Common myeloid progenitor, CD34-positive (primary cell): ENCODE data around the gene ASIC1.

Experiments used
- CTCF ChIA-PET: fragments of 350-600 bp; sonication (Branson Sonifier 250); formaldehyde crosslinking; loops from one replicate; lab custom pipeline; 2021; ENCODE audit warnings: antibody characterized with exemption; lab: Charles Lee
- POLR2A ChIA-PET: fragments of 350-600 bp; sonication (Branson Sonifier 250); formaldehyde crosslinking; loops from one replicate; lab custom pipeline; 2021; ENCODE audit warnings: antibody characterized with exemption; lab: Charles Lee
- DNase-seq, 3 donors: peaks; one replicate each; pipeline versions ENCODE4 v3.0.0 to v3.0.0-alpha.2; 2013
- H3K27ac ChIP-seq, 2 experiments: 1 replicate in 1 of 2; 2 replicates in 1 of 2; pipeline ENCODE4 v1.7.0; 2013; ENCODE audit warnings: inconsistent platforms in 2 of 2, low read length in 2 of 2, mild to moderate bottlenecking in 2 of 2, low read depth in 1 of 2, moderate library complexity in 1 of 2; ENCODE audit not compliant: severe bottlenecking in 2 of 2, insufficient read depth in 1 of 2, poor library complexity in 1 of 2
- H3K27me3 ChIP-seq, 5 experiments: replicated peaks in 2 of 5; 1 replicate in 3 of 5; 2 replicates in 2 of 5; pipeline versions ENCODE4 v1.6.1 to v1.7.0; 2013; ENCODE audit warnings: low read length in 4 of 5, mild to moderate bottlenecking in 2 of 5, moderate library complexity in 2 of 5, inconsistent platforms in 1 of 5; ENCODE audit not compliant: insufficient read depth in 5 of 5, control insufficient read depth in 4 of 5
- H3K36me3 ChIP-seq, 4 experiments: 1 replicate in 2 of 4; 2 replicates in 2 of 4; pipeline versions ENCODE4 v1.6.1 to v1.7.0; 2013; ENCODE audit warnings: low read length in 3 of 4, control low read depth in 1 of 4, mild to moderate bottlenecking in 1 of 4; ENCODE audit not compliant: control insufficient read depth in 4 of 4, insufficient read depth in 4 of 4
- H3K4me1 ChIP-seq, 4 experiments: 1 replicate in 3 of 4; 2 replicates in 1 of 4; pipeline versions ENCODE4 v1.6.1 to v1.7.1; 2013; ENCODE audit warnings: low read length in 3 of 4, mild to moderate bottlenecking in 3 of 4, control low read depth in 1 of 4, inconsistent platforms in 1 of 4, moderate library complexity in 1 of 4; ENCODE audit not compliant: control insufficient read depth in 4 of 4, insufficient read depth in 4 of 4; ENCODE audit errors: control extremely low read depth in 1 of 4
- H3K4me3 ChIP-seq, 7 experiments: 1 replicate in 4 of 7; 2 replicates in 3 of 7; pipeline versions ENCODE4 v1.5.1 to v1.7.0; 2013; ENCODE audit warnings: mild to moderate bottlenecking in 7 of 7, low read length in 6 of 7, moderate library complexity in 6 of 7, inconsistent platforms in 2 of 7, low read depth in 2 of 7, control low read depth in 1 of 7; ENCODE audit not compliant: insufficient read depth in 4 of 7, control insufficient read depth in 1 of 7; ENCODE audit errors: extremely low read depth in 1 of 7
- H3K9me3 ChIP-seq, 5 experiments: 1 replicate in 4 of 5; 2 replicates in 1 of 5; pipeline versions ENCODE4 v1.6.1 to v1.7.1; 2013; ENCODE audit warnings: low read length in 4 of 5, mild to moderate bottlenecking in 2 of 5, inconsistent platforms in 1 of 5, low read depth in 1 of 5, moderate library complexity in 1 of 5; ENCODE audit not compliant: control insufficient read depth in 4 of 5, insufficient read depth in 2 of 5; ENCODE audit errors: control extremely low read depth in 1 of 5
- WGBS: methylation state at CpG from one replicate; pipeline ENCODE4 v1.1.5; 2013; ENCODE audit not compliant: insufficient coverage; 5-methylcytosine and 5-hydroxymethylcytosine counted together

Gene ASIC1

GRCh38 chr12:50039151-50039835 lies 18.1 kb upstream of the ASIC1 start:
- H3K9me3 ChIP-seq, result no peaks in the 10 kb centered on the region
- ChIA-PET CTCF (interaction anchor here (0.7 to 17.7 kb wide), 24 partner anchors 8 to 171 kb away, joined by 3 to 269 read pairs (median 6); partner anchors contain the start of genes ASIC1 and RACGAP1), POLR2A (no interaction called here)
- H3K36me3 ChIP-seq, result no peaks in the 10 kb centered on the region
- peaks cover 0 to 7% (median 0%) of the 10 kb centered on the region in 4 experiments for H3K4me1 ChIP-seq
- DNase-seq, result peak; percentile 80 to 87 (median 82)
- WGBS, result 40% methylated on average over 5 of the region's 9 CpGs
- peaks cover 0 to 5% (median 0%) of the 10 kb centered on the region in 5 experiments for H3K27me3 ChIP-seq
- no peak overlapping the region for H3K4me3 ChIP-seq
- H3K27ac ChIP-seq, result no peak overlapping the region

GRCh38 chr12:50040657-50041056 lies 16.7 kb upstream of the ASIC1 start:
- ChIA-PET CTCF (interaction anchor here (1.1 to 17.7 kb wide), 10 partner anchors 10 to 167 kb away, joined by 3 to 269 read pairs (median 14); partner anchors contain the start of genes ASIC1 and RACGAP1), POLR2A (no interaction called here)
- Histone ChIP-seq H3K4me1 (peaks cover 0 to 4% (median 0%) of the 10 kb centered on the region in 4 experiments), H3K27ac (no peak overlapping the region), H3K9me3 (no peaks in the 10 kb centered on the region), H3K4me3 (no peak overlapping the region), H3K36me3 (no peaks in the 10 kb centered on the region), H3K27me3 (peaks cover 0 to 5% (median 0%) of the 10 kb centered on the region in 5 experiments)
- WGBS, result 95% methylated on average over 3 of the region's 4 CpGs
- DNase-seq, result no peak

- 96% methylated on average over 13 of the region's 15 CpGs for WGBS
- peaks cover 0 to 5% (median 0%) of the 10 kb centered on the region in 5 experiments for H3K27me3 ChIP-seq
- H3K27ac ChIP-seq, result no peak overlapping the region
- H3K4me1 ChIP-seq, result peaks cover 0 to 4% (median 0%) of the 10 kb centered on the region in 4 experiments
- H3K4me3 ChIP-seq, result no peak overlapping the region
- ChIA-PET POLR2A (no interaction called here), CTCF (interaction anchor here (1.1 to 17.7 kb wide), 6 partner anchors 9 to 73 kb away, joined by 3 to 269 read pairs (median 72); partner anchors contain the start of gene ASIC1)
- no peak for DNase-seq
- H3K36me3 ChIP-seq, result no peaks in the 10 kb centered on the region
- no peaks in the 10 kb centered on the region for H3K9me3 ChIP-seq
Measured at GRCh38 chr12:50041062-50041860, 16.1 kb upstream of the ASIC1 start.

- WGBS, result 100% methylated on average over 2 of the region's 5 CpGs
- POLR2A ChIA-PET, result no interaction called here
Measured at GRCh38 chr12:50041962-50042361, 15.4 kb upstream of the ASIC1 start.

GRCh38 chr12:50042693-50043092 lies 14.7 kb upstream of the ASIC1 start:
- no peaks in the 10 kb centered on the region for H3K9me3 ChIP-seq
- no peak for DNase-seq
- no peak overlapping the region for H3K4me3 ChIP-seq
- peaks cover 0 to 4% (median 1%) of the 10 kb centered on the region in 4 experiments for H3K4me1 ChIP-seq
- CTCF ChIA-PET, result interaction anchor here (1.0 to 17.7 kb wide), 5 partner anchors 9 to 50 kb away, joined by 3 to 269 read pairs (median 3); partner anchors contain the start of gene ASIC1
- H3K27me3 ChIP-seq, result peaks cover 0 to 9% (median 0%) of the 10 kb centered on the region in 5 experiments
- 100% methylated on average over 4 of the region's 6 CpGs for WGBS
- POLR2A ChIA-PET, result no interaction called here
- no peaks in the 10 kb centered on the region for H3K36me3 ChIP-seq
- H3K27ac ChIP-seq, result no peak overlapping the region

More at GRCh38 chr12:50041962-50042361, 15.4 kb upstream of the ASIC1 start:
- Histone ChIP-seq H3K4me3 (no peak overlapping the region), H3K27ac (no peak overlapping the region), H3K27me3 (peaks cover 0 to 5% (median 0%) of the 10 kb centered on the region in 5 experiments), H3K9me3 (no peaks in the 10 kb centered on the region), H3K4me1 (peaks cover 0 to 4% (median under 1%) of the 10 kb centered on the region in 4 experiments), H3K36me3 (no peaks in the 10 kb centered on the region)
- CTCF ChIA-PET, result interaction anchor here (1.1 to 17.7 kb wide), 7 partner anchors 8 to 74 kb away, joined by 3 to 269 read pairs (median 44); partner anchors contain the start of gene ASIC1
- DNase-seq, result no peak

GRCh38 chr12:50043308-50043707 lies 14.1 kb upstream of the ASIC1 start:
- H3K4me3 ChIP-seq, result no peak overlapping the region
- no peak overlapping the region for H3K27ac ChIP-seq
- no peaks in the 10 kb centered on the region for H3K9me3 ChIP-seq
- H3K27me3 ChIP-seq, result peaks cover 0 to 10% (median 0%) of the 10 kb centered on the region in 5 experiments
- ChIA-PET POLR2A (no interaction called here), CTCF (interaction anchor here (1.0 to 17.7 kb wide), 5 partner anchors 12 to 75 kb away, joined by 3 to 269 read pairs (median 11); partner anchors contain the start of gene ASIC1)
- peaks cover 0 to 3% (median under 1%) of the 10 kb centered on the region in 4 experiments for H3K4me1 ChIP-seq
- WGBS, result 100% methylated on average over 1 of the region's 2 CpGs
- no peaks in the 10 kb centered on the region for H3K36me3 ChIP-seq
- no peak for DNase-seq
